GM23338 (cell line): ENCODE measurements around the gene UQCC5. TPM values are rescaled to one million over a fixed set of nuclear protein-coding genes. Genes with fewer than 3 reads are reported as not detected.

Experiments used
- ATAC-seq: fragments of 200-7000 bp; cut with Tn5 transposase; 3 replicates; pipeline ENCODE4 v1.9.1; 2020
- DNase-seq: peaks from one replicate; pipeline ENCODE4 v3.0.0-alpha.2; 2015; ENCODE audit warnings: low spot score
- H2AFZ ChIP-seq: fragments of 200-600 bp; sonication (generic); 2 replicates; pipeline ENCODE4 v1.8.0; 2016; ENCODE audit warnings: antibody characterized with exemption, mild to moderate bottlenecking, moderate library complexity
- H3F3A ChIP-seq: fragments of 200-600 bp; sonication (generic); replicated peaks from 2 replicates; pipeline ENCODE4 v1.8.0; 2017; ENCODE audit warnings: antibody characterized with exemption, mixed run types, low read depth
- H3K27ac ChIP-seq: fragments of 200-600 bp; sonication (generic); 2 replicates; pipeline ENCODE4 v1.6.1; 2016; ENCODE audit warnings: low read depth
- H3K27me3 ChIP-seq: fragments of 200-600 bp; sonication (generic); 2 replicates; pipeline ENCODE4 v1.8.0; 2016; ENCODE audit warnings: mild to moderate bottlenecking, mixed run types, moderate library complexity; ENCODE audit not compliant: insufficient read depth
- H3K36me3 ChIP-seq: fragments of 200-600 bp; sonication (generic); 2 replicates; pipeline ENCODE4 v1.8.0; 2016; ENCODE audit warnings: mild to moderate bottlenecking; ENCODE audit not compliant: insufficient read depth
- H3K4me1 ChIP-seq: fragments of 200-600 bp; sonication (generic); 2 replicates; pipeline ENCODE4 v1.8.0; 2016; ENCODE audit warnings: mild to moderate bottlenecking, moderate library complexity; ENCODE audit not compliant: insufficient read depth
- H3K4me2 ChIP-seq: fragments of 200-600 bp; sonication (generic); 2 replicates; pipeline ENCODE4 v1.7.1; 2017; ENCODE audit warnings: mixed run types
- H3K4me3 ChIP-seq: fragments of 200-600 bp; sonication (generic); 2 replicates; pipeline ENCODE4 v1.6.1; 2016; ENCODE audit warnings: mixed run types
- H3K79me2 ChIP-seq: fragments of 200-600 bp; sonication (generic); replicated peaks from 2 replicates; pipeline ENCODE4 v1.8.0; 2017; ENCODE audit warnings: mild to moderate bottlenecking; ENCODE audit not compliant: insufficient read depth
- H3K9me2 ChIP-seq: fragments of 200-600 bp; sonication (generic); 2 replicates; pipeline ENCODE4 v1.8.0; 2017; ENCODE audit not compliant: insufficient read depth
- H4K20me1 ChIP-seq: fragments of 200-600 bp; sonication (generic); replicated peaks from 2 replicates; pipeline ENCODE4 v1.8.0; 2017; ENCODE audit warnings: mild to moderate bottlenecking; ENCODE audit not compliant: insufficient read depth
- H3K27ac Mint-ChIP-seq: 2 replicates; pipeline ENCODE4 v1.8.0; 2020; ENCODE audit warnings: inconsistent platforms, mild to moderate bottlenecking, moderate library complexity, mixed read lengths
- H3K27me3 Mint-ChIP-seq: 3 replicates; pipeline ENCODE4 v1.8.0; 2022; ENCODE audit warnings: low read depth, mild to moderate bottlenecking, moderate library complexity, mixed read lengths, inconsistent platforms; ENCODE audit not compliant: insufficient read depth, poor library complexity
- H3K36me3 Mint-ChIP-seq: 3 replicates; pipeline ENCODE4 v1.8.0; 2021; ENCODE audit warnings: low read depth, mild to moderate bottlenecking, inconsistent platforms, moderate library complexity, mixed read lengths
- H3K4me1 Mint-ChIP-seq: 3 replicates; pipeline ENCODE4 v1.8.0; 2020; ENCODE audit warnings: mild to moderate bottlenecking, inconsistent platforms, mixed read lengths
- H3K4me3 Mint-ChIP-seq: 3 replicates; pipeline ENCODE4 v1.8.0; 2021; ENCODE audit warnings: moderate library complexity, mild to moderate bottlenecking, inconsistent platforms, mixed read lengths
- H3K9me3 Mint-ChIP-seq: 3 replicates; pipeline ENCODE4 v1.8.0; 2020; ENCODE audit warnings: moderate library complexity, mild to moderate bottlenecking, inconsistent platforms, mixed read lengths
- CREB1 ChIP-seq: fragments of 250-450 bp; sonication (Bioruptor Pico); IDR thresholded peaks from 2 replicates; pipeline ENCODE4 v1.5.0; 2020; ENCODE audit warnings: low read depth, mild to moderate bottlenecking, moderate library complexity
- EZH2 ChIP-seq: fragments of 200-600 bp; sonication (generic); IDR thresholded peaks from one replicate; pipeline ENCODE4 v1.8.0; 2017; ENCODE audit warnings: antibody characterized with exemption, mild to moderate bottlenecking, low read depth; ENCODE audit not compliant: unreplicated experiment
- EZH2phosphoT487 ChIP-seq: fragments of 200-600 bp; sonication (generic); IDR thresholded peaks from one replicate; pipeline ENCODE4 v1.8.1; 2018; ENCODE audit warnings: antibody characterized with exemption; ENCODE audit not compliant: unreplicated experiment
- JUNB ChIP-seq: IDR thresholded peaks from one replicate; pipeline ENCODE4 v1.6.1; 2016; ENCODE audit warnings: antibody characterized with exemption; ENCODE audit not compliant: unreplicated experiment
- NANOG ChIP-seq: IDR thresholded peaks from 2 replicates; pipeline ENCODE4 v1.6.1; 2016; ENCODE audit warnings: antibody characterized with exemption, borderline replicate concordance
- POLR2AphosphoS5 ChIP-seq: IDR thresholded peaks from 2 replicates; pipeline ENCODE4 v1.6.1; 2016; ENCODE audit warnings: antibody characterized with exemption, low read depth
- STAT1 ChIP-seq: IDR thresholded peaks from one replicate; pipeline ENCODE4 v1.6.1; 2016; ENCODE audit warnings: antibody characterized with exemption; ENCODE audit not compliant: unreplicated experiment
- ZNF114 ChIP-seq: fragments of 250-450 bp; sonication (Bioruptor Pico); IDR thresholded peaks from 2 replicates; pipeline ENCODE4 v1.5.0; 2020; ENCODE audit warnings: mild to moderate bottlenecking, moderate library complexity
- ZNF331 ChIP-seq: fragments of 250-450 bp; sonication (Bioruptor Pico); IDR thresholded peaks from 2 replicates; pipeline ENCODE4 v1.5.0; 2020; ENCODE audit warnings: low read depth, mild to moderate bottlenecking, moderate library complexity
- ZNF462 ChIP-seq: fragments of 250-450 bp; sonication (Bioruptor Pico); IDR thresholded peaks from 2 replicates; pipeline ENCODE4 v1.5.0; 2020; ENCODE audit warnings: mild to moderate bottlenecking, moderate library complexity
- polyA plus RNA-seq: library from polyadenylated mRNA; unstranded; fragments of >200 nt; fragmentation: Nextera tagmentation; extraction: Ambion mirVana; gene quantifications from 2 replicates; pipeline ENCODE4 v1.2.1, GENCODE V29; 2016
- total RNA-seq: library from RNA; depleted of rRNA; stranded (reverse); fragments of >200 nt; shearing (Covaris generic); gene quantifications from 2 replicates; pipeline ENCODE4 v1.2.3, GENCODE V29; 2014
- TF ChIP-seq, protein P1 (sequence below): IDR thresholded peaks from 2 replicates; pipeline ENCODE4 v1.6.1; 2016; ENCODE audit warnings: antibody characterized with exemption
- TF ChIP-seq, protein P2 (sequence below): IDR thresholded peaks from one replicate; pipeline ENCODE4 v1.6.1; 2018; ENCODE audit warnings: antibody characterized with exemption; ENCODE audit not compliant: unreplicated experiment
- TF ChIP-seq, protein P3 (sequence below), 2 experiments: fragments of 200-600 bp in 1 of 2; sonication (generic) in 1 of 2; conservative IDR thresholded peaks; 2 replicates each; pipeline versions ENCODE4 v1.5.1 to v1.6.1; 2016 to 2017; ENCODE audit warnings: antibody characterized with exemption in 2 of 2, low read depth in 2 of 2, mild to moderate bottlenecking in 2 of 2, moderate library complexity in 1 of 2

UQCC5 gene
- total and polyA plus RNA-seq, 2 experiments from 2014 or later, result 2.6 to 156 TPM

DNA sequence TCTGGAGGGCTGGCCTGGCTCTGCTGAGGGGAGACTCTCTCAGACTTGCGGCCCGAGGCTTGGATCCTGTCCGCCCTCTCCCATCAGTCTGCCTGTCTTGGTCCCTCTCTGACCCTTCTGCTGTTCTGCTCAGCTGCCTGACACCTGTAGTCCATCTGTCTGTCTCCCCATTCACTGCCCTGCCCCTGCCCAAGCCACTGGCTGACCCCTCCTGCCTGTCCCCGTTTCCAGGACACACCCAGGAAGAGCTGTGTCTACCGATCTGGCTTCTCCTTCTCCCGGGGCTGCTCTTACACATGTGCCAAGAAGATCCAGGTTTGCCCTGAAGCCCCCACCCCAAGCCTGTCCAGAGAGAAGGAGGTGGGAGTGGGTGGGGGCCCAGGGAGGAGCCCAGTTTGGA, 21.2 kb upstream of the UQCC5 start:
- H3K4me1 Mint-ChIP-seq, result peaks cover 5% of the 10 kb centered on the region; the same call in 2 of the 3 replicates
- H3K27ac Mint-ChIP-seq, result no peak overlapping the region
- H3F3A ChIP-seq, result 0 out of 2 replicates have a peak, but pooled peaks cover 2% of the 10 kb centered on the region
- H4K20me1 ChIP-seq, result no peaks in the 10 kb centered on the region
- no peaks in the 10 kb centered on the region for H3K36me3 ChIP-seq
- no peaks in the 10 kb centered on the region for H3K9me2 ChIP-seq
- H3K4me1 ChIP-seq, result no peaks in the 10 kb centered on the region
- no peaks in the 10 kb centered on the region for H3K36me3 Mint-ChIP-seq
- H3K4me2 ChIP-seq, result no peak overlapping the region
- H3K27me3 Mint-ChIP-seq, result peaks cover 21% of the 10 kb centered on the region
- no peak overlapping the region for H3K4me3 ChIP-seq
- DNase-seq, result no peak
- no peak for ATAC-seq
- no peaks in the 10 kb centered on the region; the same call in 2 of the 3 replicates for H3K9me3 Mint-ChIP-seq
- H3K4me3 Mint-ChIP-seq, result no peak overlapping the region
- no peak overlapping the region for H2AFZ ChIP-seq
- H3K79me2 ChIP-seq, result no peaks in the 10 kb centered on the region
- TF ChIP-seq, protein P1, sequence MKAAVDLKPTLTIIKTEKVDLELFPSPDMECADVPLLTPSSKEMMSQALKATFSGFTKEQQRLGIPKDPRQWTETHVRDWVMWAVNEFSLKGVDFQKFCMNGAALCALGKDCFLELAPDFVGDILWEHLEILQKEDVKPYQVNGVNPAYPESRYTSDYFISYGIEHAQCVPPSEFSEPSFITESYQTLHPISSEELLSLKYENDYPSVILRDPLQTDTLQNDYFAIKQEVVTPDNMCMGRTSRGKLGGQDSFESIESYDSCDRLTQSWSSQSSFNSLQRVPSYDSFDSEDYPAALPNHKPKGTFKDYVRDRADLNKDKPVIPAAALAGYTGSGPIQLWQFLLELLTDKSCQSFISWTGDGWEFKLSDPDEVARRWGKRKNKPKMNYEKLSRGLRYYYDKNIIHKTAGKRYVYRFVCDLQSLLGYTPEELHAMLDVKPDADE, result no peak
- no peak for TF ChIP-seq STAT1
- no peak for TF ChIP-seq JUNB
- TF ChIP-seq POLR2AphosphoS5, result no peak
- TF ChIP-seq, protein P2, sequence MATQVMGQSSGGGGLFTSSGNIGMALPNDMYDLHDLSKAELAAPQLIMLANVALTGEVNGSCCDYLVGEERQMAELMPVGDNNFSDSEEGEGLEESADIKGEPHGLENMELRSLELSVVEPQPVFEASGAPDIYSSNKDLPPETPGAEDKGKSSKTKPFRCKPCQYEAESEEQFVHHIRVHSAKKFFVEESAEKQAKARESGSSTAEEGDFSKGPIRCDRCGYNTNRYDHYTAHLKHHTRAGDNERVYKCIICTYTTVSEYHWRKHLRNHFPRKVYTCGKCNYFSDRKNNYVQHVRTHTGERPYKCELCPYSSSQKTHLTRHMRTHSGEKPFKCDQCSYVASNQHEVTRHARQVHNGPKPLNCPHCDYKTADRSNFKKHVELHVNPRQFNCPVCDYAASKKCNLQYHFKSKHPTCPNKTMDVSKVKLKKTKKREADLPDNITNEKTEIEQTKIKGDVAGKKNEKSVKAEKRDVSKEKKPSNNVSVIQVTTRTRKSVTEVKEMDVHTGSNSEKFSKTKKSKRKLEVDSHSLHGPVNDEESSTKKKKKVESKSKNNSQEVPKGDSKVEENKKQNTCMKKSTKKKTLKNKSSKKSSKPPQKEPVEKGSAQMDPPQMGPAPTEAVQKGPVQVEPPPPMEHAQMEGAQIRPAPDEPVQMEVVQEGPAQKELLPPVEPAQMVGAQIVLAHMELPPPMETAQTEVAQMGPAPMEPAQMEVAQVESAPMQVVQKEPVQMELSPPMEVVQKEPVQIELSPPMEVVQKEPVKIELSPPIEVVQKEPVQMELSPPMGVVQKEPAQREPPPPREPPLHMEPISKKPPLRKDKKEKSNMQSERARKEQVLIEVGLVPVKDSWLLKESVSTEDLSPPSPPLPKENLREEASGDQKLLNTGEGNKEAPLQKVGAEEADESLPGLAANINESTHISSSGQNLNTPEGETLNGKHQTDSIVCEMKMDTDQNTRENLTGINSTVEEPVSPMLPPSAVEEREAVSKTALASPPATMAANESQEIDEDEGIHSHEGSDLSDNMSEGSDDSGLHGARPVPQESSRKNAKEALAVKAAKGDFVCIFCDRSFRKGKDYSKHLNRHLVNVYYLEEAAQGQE, result no peak
- no peak for TF ChIP-seq ZNF114
- TF ChIP-seq, protein P3, sequence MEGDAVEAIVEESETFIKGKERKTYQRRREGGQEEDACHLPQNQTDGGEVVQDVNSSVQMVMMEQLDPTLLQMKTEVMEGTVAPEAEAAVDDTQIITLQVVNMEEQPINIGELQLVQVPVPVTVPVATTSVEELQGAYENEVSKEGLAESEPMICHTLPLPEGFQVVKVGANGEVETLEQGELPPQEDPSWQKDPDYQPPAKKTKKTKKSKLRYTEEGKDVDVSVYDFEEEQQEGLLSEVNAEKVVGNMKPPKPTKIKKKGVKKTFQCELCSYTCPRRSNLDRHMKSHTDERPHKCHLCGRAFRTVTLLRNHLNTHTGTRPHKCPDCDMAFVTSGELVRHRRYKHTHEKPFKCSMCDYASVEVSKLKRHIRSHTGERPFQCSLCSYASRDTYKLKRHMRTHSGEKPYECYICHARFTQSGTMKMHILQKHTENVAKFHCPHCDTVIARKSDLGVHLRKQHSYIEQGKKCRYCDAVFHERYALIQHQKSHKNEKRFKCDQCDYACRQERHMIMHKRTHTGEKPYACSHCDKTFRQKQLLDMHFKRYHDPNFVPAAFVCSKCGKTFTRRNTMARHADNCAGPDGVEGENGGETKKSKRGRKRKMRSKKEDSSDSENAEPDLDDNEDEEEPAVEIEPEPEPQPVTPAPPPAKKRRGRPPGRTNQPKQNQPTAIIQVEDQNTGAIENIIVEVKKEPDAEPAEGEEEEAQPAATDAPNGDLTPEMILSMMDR (conservative IDR thresholded peaks at IDR 0.05; ENCODE audit: low read depth in 2 of 2), result no peak
- no peak for TF ChIP-seq ZNF462
- TF ChIP-seq CREB1 (CRISPR knock-in tag), result no peak
- TF ChIP-seq EZH2, result no peak
- TF ChIP-seq EZH2phosphoT487, result no peak
- no peak for TF ChIP-seq ZNF331 (CRISPR knock-in tag)
- TF ChIP-seq NANOG, result no peak
- no peaks in the 10 kb centered on the region for H3K27me3 ChIP-seq
- H3K27ac ChIP-seq, result no peak overlapping the region
